ENCODE data around the gene HMX3.
"Not testable (repeated sequence)": the region's sequence is repeated elsewhere in the genome, so short reads cannot be mapped to it uniquely, and the experiment has no call there.

The HMX3 gene

GRCh38 chr10:123149162-123149567, 13.4 kb downstream of the HMX3 start:
- DNase-seq, result no peak

- DNase-seq, result no peak
Observed at GRCh38 chr10:123149568-123150270, 13.9 kb downstream of the HMX3 start.

- DNase-seq, result no peak
Observed at GRCh38 chr10:123150271-123150985, 14.7 kb downstream of the HMX3 start.

- no peak for DNase-seq
Observed at GRCh38 chr10:123150986-123151736, 15.4 kb downstream of the HMX3 start.

- no peak for DNase-seq
Observed at GRCh38 chr10:123151737-123152135, 16.0 kb downstream of the HMX3 start.

- DNase-seq, result no peak
Observed at GRCh38 chr10:123153486-123154091, 17.8 kb downstream of the HMX3 start.

GRCh38 chr10:123154092-123154710, 18.4 kb downstream of the HMX3 start, which contains the start of gene BUB3:
Gene BUB3, plus strand, starts transcription at chr10:123154402. Its CDS starts 516 bp downstream, at chr10:123154918.
- peak; percentile 89 for DNase-seq

GRCh38 chr10:123154711-123155505, 19.1 kb downstream of the HMX3 start:
- no peak for DNase-seq

- no peak for DNase-seq
Observed at GRCh38 chr10:123156078-123156477, 20.3 kb downstream of the HMX3 start.

GRCh38 chr10:123157210-123157609, 21.4 kb downstream of the HMX3 start:
- no peak for DNase-seq

- no peak for DNase-seq
Observed at GRCh38 chr10:123158682-123159081, 22.9 kb downstream of the HMX3 start.

GRCh38 chr10:123160311-123160980, 24.7 kb downstream of the HMX3 start:
- no peak for DNase-seq

- no peak for DNase-seq
Observed at GRCh38 chr10:123164319-123164718, 28.5 kb downstream of the HMX3 start.

- DNase-seq, result no peak
Observed at GRCh38 chr10:123165445-123166072, 29.8 kb downstream of the HMX3 start.

- no peak for DNase-seq
Observed at GRCh38 chr10:123166618-123167017, 30.8 kb downstream of the HMX3 start.

- no peak for DNase-seq
Observed at GRCh38 chr10:123170961-123171360, 35.2 kb downstream of the HMX3 start.

GRCh38 chr10:123171616-123172015, 35.8 kb downstream of the HMX3 start:
- DNase-seq, result not testable (repeated sequence)

GRCh38 chr10:123175389-123176387, 39.9 kb downstream of the HMX3 start:
- no peak for DNase-seq

- DNase-seq, result not testable (repeated sequence)
Observed at GRCh38 chr10:123178390-123178789, 42.6 kb downstream of the HMX3 start.

Data from 8988T (cell line).